ENCODE measurements around the gene SLC49A3.
"Not testable (repeated sequence)": the region's sequence is repeated elsewhere in the genome, so short reads cannot be mapped to it uniquely, and the experiment has no call there.

SLC49A3 gene

DNA sequence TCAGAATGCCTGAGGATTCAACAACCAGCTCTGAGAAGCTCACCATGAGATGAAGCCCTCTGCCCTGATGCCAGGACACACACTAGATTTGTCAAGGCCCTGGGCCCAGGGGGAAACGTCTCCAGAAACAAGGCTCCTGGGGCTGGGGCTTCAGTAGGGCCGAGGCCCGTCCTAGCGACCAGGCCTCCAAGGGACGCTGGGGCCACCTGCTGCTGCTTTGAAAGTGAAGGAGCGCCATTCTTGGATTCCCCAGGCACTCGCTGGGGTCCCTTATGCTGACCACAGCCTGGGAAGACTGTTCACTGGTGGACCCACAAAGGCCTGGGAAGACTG lies 39.7 kb downstream of the SLC49A3 start:
- H3K9me3 ChIP-seq (ENCODE audit: control insufficient read depth, low read length): no peaks in the 10 kb centered on the region
- H3K27ac ChIP-seq: no peak overlapping the region
- H3K36me3 ChIP-seq (ENCODE audit: control insufficient read depth, insufficient read depth, low read length): no peaks in the 10 kb centered on the region
- H3K79me2 ChIP-seq: no peaks in the 10 kb centered on the region
- H3K4me3 ChIP-seq (ENCODE audit: low read depth, low read length): no peak overlapping the region
- H3K4me2 ChIP-seq (ENCODE audit: low read length): no peak overlapping the region
- H3K27me3 ChIP-seq (ENCODE audit: control insufficient read depth, insufficient read depth, low read length): no peaks in the 10 kb centered on the region
- H3K9ac ChIP-seq: no peak overlapping the region
- H3K4me1 ChIP-seq: no peaks in the 10 kb centered on the region
- no peak overlapping the region for H2AFZ ChIP-seq
- TF ChIP-seq, protein P1, sequence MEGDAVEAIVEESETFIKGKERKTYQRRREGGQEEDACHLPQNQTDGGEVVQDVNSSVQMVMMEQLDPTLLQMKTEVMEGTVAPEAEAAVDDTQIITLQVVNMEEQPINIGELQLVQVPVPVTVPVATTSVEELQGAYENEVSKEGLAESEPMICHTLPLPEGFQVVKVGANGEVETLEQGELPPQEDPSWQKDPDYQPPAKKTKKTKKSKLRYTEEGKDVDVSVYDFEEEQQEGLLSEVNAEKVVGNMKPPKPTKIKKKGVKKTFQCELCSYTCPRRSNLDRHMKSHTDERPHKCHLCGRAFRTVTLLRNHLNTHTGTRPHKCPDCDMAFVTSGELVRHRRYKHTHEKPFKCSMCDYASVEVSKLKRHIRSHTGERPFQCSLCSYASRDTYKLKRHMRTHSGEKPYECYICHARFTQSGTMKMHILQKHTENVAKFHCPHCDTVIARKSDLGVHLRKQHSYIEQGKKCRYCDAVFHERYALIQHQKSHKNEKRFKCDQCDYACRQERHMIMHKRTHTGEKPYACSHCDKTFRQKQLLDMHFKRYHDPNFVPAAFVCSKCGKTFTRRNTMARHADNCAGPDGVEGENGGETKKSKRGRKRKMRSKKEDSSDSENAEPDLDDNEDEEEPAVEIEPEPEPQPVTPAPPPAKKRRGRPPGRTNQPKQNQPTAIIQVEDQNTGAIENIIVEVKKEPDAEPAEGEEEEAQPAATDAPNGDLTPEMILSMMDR (IDR thresholded peaks at IDR 0.05): no peak

DNA sequence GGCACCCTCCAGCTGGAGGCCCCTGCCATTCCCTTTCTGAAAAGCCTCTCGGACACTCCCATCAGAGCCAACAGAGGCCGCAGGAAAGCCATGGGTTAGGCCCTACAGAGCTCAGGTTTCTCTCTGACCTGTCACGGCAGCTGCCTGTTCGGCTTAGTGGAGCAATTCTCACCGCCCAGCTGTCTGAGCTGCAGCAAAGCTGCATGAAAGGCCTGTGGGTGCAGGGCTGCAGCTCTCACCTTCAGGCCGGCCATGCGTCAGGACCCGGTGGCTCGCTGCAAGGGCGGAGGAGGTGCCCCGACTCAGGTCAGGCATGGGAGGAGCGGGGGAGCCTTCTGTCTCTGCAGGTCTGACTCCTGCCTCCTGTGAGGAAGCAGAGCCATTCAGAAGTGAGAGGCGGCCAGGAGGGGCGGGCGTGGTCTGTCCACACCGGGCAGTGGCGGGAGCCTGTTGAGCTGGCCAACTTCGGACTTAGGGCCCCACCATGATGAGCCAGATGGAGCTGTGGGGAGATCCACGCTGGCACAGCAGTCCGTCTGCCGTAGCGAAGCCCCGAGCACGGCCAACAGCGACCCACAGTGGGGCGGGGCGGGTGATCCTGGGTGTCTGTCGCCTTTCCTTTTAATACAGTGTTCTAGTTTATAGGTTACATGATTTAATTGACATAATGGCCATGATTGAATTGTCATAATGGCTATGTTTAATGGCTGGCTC lies 40.2 kb downstream of the SLC49A3 start:
- Histone ChIP-seq H3K27me3 (ENCODE audit: control insufficient read depth, insufficient read depth, low read length) (no peaks in the 10 kb centered on the region), H3K4me1 (no peaks in the 10 kb centered on the region), H3K4me2 (ENCODE audit: low read length) (no peak overlapping the region), H3K79me2 (no peaks in the 10 kb centered on the region), H3K9ac (no peak overlapping the region), H3K36me3 (ENCODE audit: control insufficient read depth, insufficient read depth, low read length) (no peaks in the 10 kb centered on the region), H3K4me3 (ENCODE audit: low read depth, low read length) (no peak overlapping the region), H2AFZ (no peak overlapping the region), H3K27ac (no peak overlapping the region), H3K9me3 (ENCODE audit: control insufficient read depth, low read length) (no peaks in the 10 kb centered on the region)
- TF ChIP-seq, protein P1 (IDR thresholded peaks at IDR 0.05): no peak

DNA sequence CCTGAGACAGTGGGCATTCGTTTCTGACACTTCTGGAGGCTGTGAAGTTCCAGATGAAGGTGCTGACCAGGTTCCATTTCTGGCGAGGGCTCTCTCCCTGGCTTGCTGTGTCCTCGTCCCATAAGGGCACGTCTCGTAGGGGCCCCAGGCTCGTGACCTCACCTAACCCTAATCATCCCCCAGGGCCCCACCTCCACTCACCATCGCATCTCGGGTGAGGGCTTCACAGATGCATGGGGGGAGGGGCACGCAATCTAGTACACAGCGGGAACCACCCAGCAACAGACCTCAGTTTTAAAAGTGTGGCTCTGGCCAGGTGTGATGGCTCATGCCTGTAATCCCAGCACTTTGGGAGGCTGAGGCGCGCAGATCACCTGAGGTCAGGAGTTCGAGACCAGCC lies 41.5 kb downstream of the SLC49A3 start:
- Histone ChIP-seq H3K36me3 (ENCODE audit: control insufficient read depth, insufficient read depth, low read length) (no peaks in the 10 kb centered on the region), H2AFZ (no peak overlapping the region), H3K4me1 (no peaks in the 10 kb centered on the region), H3K9ac (no peak overlapping the region), H3K4me3 (ENCODE audit: low read depth, low read length) (no peak overlapping the region), H3K4me2 (ENCODE audit: low read length) (no peak overlapping the region), H3K79me2 (no peaks in the 10 kb centered on the region), H3K27ac (no peak overlapping the region), H3K27me3 (ENCODE audit: control insufficient read depth, insufficient read depth, low read length) (no peaks in the 10 kb centered on the region), H3K9me3 (ENCODE audit: control insufficient read depth, low read length) (no peaks in the 10 kb centered on the region)
- TF ChIP-seq, protein P1 (IDR thresholded peaks at IDR 0.05): no peak

DNA sequence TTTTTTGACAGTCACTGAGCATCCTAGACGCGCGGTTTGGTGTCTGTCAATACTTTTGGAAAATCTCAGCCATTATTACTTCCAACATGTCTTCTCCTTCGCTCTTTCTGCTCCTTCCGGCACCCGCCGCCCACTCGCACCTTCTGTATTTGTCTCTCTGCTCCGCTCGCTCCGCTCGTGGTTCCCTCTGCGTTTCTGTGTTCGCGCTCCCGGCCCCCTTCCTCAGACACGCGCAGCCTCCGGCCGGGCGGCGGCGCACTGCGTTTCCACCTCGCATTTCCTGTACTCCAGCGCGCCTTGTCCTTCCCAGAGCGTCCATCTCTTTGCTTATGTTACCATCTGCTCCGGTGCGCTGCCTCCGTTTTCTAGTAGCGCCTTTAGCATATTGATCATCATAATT lies 42.5 kb downstream of the SLC49A3 start:
- Histone ChIP-seq H3K4me3 (ENCODE audit: low read depth, low read length) (no peak overlapping the region), H3K27me3 (ENCODE audit: control insufficient read depth, insufficient read depth, low read length) (no peaks in the 10 kb centered on the region), H3K27ac (no peak overlapping the region), H3K9me3 (ENCODE audit: control insufficient read depth, low read length) (no peaks in the 10 kb centered on the region), H3K4me2 (ENCODE audit: low read length) (no peak overlapping the region), H3K79me2 (no peaks in the 10 kb centered on the region), H3K9ac (no peak overlapping the region), H2AFZ (no peak overlapping the region), H3K36me3 (ENCODE audit: control insufficient read depth, insufficient read depth, low read length) (no peaks in the 10 kb centered on the region), H3K4me1 (no peaks in the 10 kb centered on the region)
- TF ChIP-seq, protein P1 (IDR thresholded peaks at IDR 0.05): no peak

DNA sequence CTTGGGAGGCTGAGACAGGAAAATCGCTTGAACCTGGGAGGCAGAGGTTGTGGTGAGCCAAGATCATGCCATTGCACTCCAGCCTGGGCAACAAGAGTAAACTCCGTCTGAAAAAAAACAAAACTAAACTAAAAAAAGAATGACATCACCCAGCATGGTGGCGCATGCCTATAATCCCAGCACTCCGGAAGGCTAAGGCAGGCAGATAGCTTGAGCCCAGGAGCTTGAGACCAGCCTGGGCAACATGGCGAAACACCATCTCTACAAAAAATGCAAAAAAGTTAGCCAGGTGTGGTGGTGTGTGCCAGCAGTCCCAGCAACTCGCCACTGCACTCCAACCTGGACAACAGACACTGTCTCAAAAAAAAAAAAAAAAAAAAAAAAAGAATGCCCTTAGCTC lies 46.6 kb downstream of the SLC49A3 start:
- H3K4me3 ChIP-seq (ENCODE audit: low read depth, low read length); H3K9ac ChIP-seq; H3K9me3 ChIP-seq (ENCODE audit: control insufficient read depth, low read length); H3K36me3 ChIP-seq (ENCODE audit: control insufficient read depth, insufficient read depth, low read length); H3K27ac ChIP-seq; H3K4me2 ChIP-seq (ENCODE audit: low read length); H3K4me1 ChIP-seq; H2AFZ ChIP-seq; H3K79me2 ChIP-seq; H3K27me3 ChIP-seq (ENCODE audit: control insufficient read depth, insufficient read depth, low read length): not testable (repeated sequence)
